Measurements from ENCODE around the gene RAB20. TPM values are rescaled to one million over a fixed set of nuclear protein-coding genes. Genes with fewer than 3 reads are reported as not detected.

RAB20 gene
- total RNA-seq, 1 donor, result 4.7 TPM

DNA sequence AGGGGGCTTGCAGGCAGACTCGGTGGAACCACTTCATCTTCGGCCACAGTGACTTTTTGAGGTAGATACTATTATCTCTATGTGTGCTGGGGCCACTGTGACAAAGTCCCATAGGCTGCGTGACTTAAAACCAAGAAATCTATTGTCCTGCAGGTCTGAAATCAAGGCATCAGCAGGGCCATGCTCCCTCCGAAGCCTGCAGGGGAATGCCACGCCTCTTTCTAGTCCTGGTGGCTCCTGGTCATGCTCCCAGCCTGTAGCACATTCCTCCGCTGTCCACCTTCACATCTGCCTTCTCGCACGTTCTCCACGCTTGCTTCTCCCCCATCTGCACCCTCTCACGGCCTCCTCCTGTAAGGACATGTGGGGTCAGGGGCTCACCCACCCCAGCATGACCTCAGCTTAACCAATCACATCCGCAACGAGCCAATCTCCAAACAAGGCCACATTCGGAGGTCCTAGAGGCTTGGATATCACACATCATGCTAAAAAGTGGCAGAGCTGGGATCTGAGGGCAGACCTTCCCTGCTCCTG lies 21.0 kb upstream of the RAB20 start:
- H3K4me3 ChIP-seq (ENCODE audit: low read depth, low read length), result no peak overlapping the region
- DNase-seq (ENCODE audit: low read depth), result no peak
- TF ChIP-seq, protein P1, sequence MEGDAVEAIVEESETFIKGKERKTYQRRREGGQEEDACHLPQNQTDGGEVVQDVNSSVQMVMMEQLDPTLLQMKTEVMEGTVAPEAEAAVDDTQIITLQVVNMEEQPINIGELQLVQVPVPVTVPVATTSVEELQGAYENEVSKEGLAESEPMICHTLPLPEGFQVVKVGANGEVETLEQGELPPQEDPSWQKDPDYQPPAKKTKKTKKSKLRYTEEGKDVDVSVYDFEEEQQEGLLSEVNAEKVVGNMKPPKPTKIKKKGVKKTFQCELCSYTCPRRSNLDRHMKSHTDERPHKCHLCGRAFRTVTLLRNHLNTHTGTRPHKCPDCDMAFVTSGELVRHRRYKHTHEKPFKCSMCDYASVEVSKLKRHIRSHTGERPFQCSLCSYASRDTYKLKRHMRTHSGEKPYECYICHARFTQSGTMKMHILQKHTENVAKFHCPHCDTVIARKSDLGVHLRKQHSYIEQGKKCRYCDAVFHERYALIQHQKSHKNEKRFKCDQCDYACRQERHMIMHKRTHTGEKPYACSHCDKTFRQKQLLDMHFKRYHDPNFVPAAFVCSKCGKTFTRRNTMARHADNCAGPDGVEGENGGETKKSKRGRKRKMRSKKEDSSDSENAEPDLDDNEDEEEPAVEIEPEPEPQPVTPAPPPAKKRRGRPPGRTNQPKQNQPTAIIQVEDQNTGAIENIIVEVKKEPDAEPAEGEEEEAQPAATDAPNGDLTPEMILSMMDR (IDR thresholded peaks at IDR 0.05; ENCODE audit: insufficient read depth, low read depth, low read length), result no peak

DNA sequence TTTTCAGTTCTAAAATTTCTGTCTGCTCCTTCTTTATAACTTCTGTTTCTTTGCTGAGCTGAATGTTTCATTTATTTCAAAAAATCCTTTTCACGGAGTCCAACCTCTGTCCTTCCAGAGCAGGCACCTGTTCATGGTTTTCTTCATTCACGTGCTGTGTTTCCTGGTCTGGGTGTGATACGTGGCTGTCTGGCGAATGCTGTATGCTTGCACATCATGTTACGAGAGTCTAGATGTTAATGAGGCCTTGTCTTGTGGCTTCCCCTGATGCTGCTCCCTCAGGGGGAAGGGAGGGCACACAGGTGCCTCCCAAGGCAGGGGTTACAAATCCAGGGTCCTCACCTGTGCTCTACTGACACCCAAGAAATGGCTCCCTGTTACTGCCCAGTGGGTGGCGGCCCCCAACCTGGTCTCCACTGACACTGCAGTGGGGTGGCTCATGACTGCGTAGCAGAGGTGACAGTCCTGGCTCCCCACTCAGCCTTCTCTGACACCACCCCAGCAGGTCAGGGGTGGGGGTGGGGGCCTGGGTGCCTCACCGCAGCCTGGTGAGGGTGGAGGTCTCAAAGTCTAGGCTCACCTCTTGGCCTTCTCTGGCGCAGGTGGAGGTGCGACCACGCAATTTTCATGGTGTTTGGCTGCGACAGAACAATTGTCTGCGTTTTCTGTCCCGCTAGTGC lies 20.1 kb upstream of the RAB20 start:
- DNase-seq (ENCODE audit: low read depth), result no peak
- TF ChIP-seq, protein P1 (IDR thresholded peaks at IDR 0.05; ENCODE audit: insufficient read depth, low read depth, low read length), result no peak
- no peak overlapping the region for H3K4me3 ChIP-seq (ENCODE audit: low read depth, low read length)

DNA sequence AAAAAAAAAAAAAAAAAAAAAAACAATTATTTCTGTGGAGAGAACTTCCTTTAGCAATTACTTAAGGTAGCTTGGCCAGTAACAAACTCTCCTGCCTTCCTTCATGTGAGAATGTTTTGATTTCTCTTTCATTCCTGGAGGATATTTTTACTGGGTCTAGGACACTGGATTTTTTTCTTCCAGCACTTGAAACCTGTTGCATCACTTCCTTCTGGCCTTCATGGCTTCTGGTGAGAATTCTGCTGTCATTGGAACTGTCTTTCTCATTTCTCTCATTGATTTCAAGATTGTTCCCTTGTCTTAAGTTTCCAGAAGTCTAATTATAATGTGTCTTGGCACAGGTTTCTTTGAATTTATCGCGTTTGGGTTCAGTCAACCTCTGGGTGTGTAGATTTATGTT lies 19.3 kb upstream of the RAB20 start:
- DNase-seq (ENCODE audit: low read depth), result peak; percentile 67
- no peak overlapping the region for H3K4me3 ChIP-seq (ENCODE audit: low read depth, low read length)
- TF ChIP-seq, protein P1 (IDR thresholded peaks at IDR 0.05; ENCODE audit: insufficient read depth, low read depth, low read length), result no peak

DNA sequence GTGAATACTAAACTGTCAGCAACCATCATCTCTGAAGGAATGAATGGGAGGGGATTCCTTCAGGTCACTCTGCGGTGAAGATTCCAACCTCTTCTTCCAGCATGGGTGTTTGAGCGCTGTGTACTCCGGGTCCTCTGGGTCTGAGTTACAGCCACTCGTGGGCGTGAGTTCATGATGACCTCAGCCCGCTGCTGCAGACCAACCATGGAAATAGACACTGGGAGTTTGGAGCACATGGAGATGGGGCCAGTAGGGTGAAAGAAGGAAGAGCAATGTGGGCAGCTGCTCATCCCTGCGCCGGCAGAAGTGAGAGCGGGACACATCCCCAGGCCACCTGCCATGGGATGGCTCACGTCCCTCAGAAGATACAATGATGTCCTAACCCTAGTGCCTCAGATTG lies 16.8 kb upstream of the RAB20 start:
- DNase-seq (ENCODE audit: low read depth), result no peak

DNA sequence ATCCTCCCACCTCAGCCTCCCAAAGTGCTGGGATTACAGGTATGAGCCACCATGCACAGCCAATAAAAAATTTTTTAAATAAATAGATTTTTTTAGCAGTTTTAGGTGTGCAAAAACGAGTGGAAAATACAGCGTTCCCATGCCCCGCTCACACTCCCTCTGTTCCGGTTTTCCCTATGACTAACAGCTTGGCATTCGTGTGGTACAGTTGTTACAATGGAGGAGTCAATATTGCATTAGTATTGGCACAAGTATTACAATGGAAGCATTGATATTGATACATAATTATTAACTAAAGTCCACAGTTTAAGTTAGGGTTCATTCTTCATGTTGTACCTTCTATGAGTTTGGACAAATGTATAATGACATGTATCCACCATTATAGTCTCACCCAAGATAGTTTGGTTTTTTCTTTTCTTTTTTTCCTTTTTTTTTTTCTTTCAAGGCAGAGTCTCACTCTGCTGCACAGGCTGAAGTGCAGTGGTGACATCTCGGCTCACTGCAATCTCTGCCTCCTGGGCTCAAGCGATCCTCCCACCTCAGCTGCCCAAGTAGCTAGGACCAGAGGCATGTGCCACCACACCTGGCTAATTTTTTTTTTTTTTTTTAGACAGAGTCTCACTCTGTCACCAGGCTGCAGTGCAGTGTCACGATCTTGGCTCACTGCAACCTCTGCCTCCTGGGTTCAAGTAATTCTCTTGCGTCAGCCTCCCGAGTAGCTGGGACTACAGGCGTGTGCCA lies 15.4 kb upstream of the RAB20 start:
- DNase-seq (ENCODE audit: low read depth), result no peak
- TF ChIP-seq, protein P1 (IDR thresholded peaks at IDR 0.05; ENCODE audit: insufficient read depth, low read depth, low read length), result no peak
- H3K4me3 ChIP-seq (ENCODE audit: low read depth, low read length), result no peak overlapping the region

More for the DNA sequence above, 16.8 kb upstream of the RAB20 start:
- no peak overlapping the region for H3K4me3 ChIP-seq (ENCODE audit: low read depth, low read length)
- TF ChIP-seq, protein P1 (IDR thresholded peaks at IDR 0.05; ENCODE audit: insufficient read depth, low read depth, low read length), result no peak

DNA sequence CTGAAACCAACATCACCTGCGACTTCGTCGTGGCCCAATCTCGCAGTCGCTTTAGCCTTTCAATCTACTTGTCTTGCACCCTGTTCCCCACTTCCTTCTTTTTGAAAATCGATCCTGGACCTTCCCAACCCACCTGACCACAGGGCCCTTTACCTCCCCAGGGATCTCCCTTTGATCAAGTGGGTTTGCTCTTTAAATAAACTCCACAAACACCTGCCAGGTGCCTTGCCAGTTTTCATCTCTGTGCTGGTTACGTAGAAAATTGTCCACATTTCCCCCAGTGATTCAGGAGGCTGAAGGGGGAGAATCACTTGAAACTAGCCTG lies 14.5 kb upstream of the RAB20 start:
- H3K4me3 ChIP-seq (ENCODE audit: low read depth, low read length), result no peak overlapping the region
- no peak for DNase-seq (ENCODE audit: low read depth)
- TF ChIP-seq, protein P1 (IDR thresholded peaks at IDR 0.05; ENCODE audit: insufficient read depth, low read depth, low read length), result no peak

Data from fibroblast of villous mesenchyme (primary cell).